Subcutaneous abdominal adipose tissue (tissue), 5 donors: ENCODE data around the gene GYG2.
"Not testable (repeated sequence)": the region's sequence is repeated elsewhere in the genome, so short reads cannot be mapped to it uniquely, and the experiment has no call there.

ENCODE experiments used
- H3K27ac ChIP-seq: one replicate; pipeline ENCODE4 v1.7.0; 2013; ENCODE audit warnings: low read depth, mild to moderate bottlenecking, inconsistent platforms, low read length, moderate library complexity
- H3K27me3 ChIP-seq, 5 donors: one replicate each; pipeline ENCODE4 v1.7.0; 2013; ENCODE audit warnings: low read length in 5 of 5, inconsistent platforms in 1 of 5; ENCODE audit not compliant: control insufficient read depth in 5 of 5, insufficient read depth in 4 of 5
- H3K36me3 ChIP-seq, 5 donors: one replicate each; pipeline ENCODE4 v1.7.0; 2013; ENCODE audit warnings: low read length in 5 of 5; ENCODE audit not compliant: control insufficient read depth in 5 of 5, insufficient read depth in 5 of 5
- H3K4me1 ChIP-seq, 5 donors: one replicate each; pipeline ENCODE4 v1.7.0; 2013; ENCODE audit warnings: low read length in 5 of 5, mild to moderate bottlenecking in 3 of 5, moderate library complexity in 1 of 5; ENCODE audit not compliant: control insufficient read depth in 5 of 5, insufficient read depth in 5 of 5
- H3K4me3 ChIP-seq, 5 donors: one replicate each; pipeline ENCODE4 v1.7.0; 2013; ENCODE audit warnings: low read length in 5 of 5, low read depth in 1 of 5
- H3K9ac ChIP-seq, 5 donors: one replicate each; pipeline ENCODE4 v1.7.0; 2013; ENCODE audit warnings: low read length in 5 of 5, mild to moderate bottlenecking in 4 of 5, moderate library complexity in 3 of 5
- H3K9me3 ChIP-seq, 5 donors: one replicate each; pipeline ENCODE4 v1.7.0; 2013; ENCODE audit warnings: low read length in 5 of 5; ENCODE audit not compliant: control insufficient read depth in 5 of 5
- donor health status: healthy.
- donor health status: healthy.
- donor health status: healthy.
- donor health status: healthy.
- donor health status: healthy.

Gene GYG2

GRCh38 chrX:2793752-2794151, 35.0 kb upstream of the GYG2 start:
- Histone ChIP-seq H3K36me3 (no peaks in the 10 kb centered on the region), H3K9ac (no peak overlapping the region), H3K4me1 (no peaks in the 10 kb centered on the region), H3K27me3 (peaks cover 0 to 9% (median 4%) of the 10 kb centered on the region in 5 donors), H3K9me3 (no peaks in the 10 kb centered on the region), H3K27ac (no peak overlapping the region), H3K4me3 (no peak overlapping the region)

GRCh38 chrX:2794336-2794735, 34.4 kb upstream of the GYG2 start:
- no peaks in the 10 kb centered on the region for H3K9me3 ChIP-seq
- H3K27me3 ChIP-seq, result peaks cover 0 to 9% (median 4%) of the 10 kb centered on the region in 5 donors
- H3K9ac ChIP-seq, result no peak overlapping the region
- H3K4me3 ChIP-seq, result no peak overlapping the region
- no peaks in the 10 kb centered on the region for H3K36me3 ChIP-seq
- H3K27ac ChIP-seq, result no peak overlapping the region
- no peaks in the 10 kb centered on the region for H3K4me1 ChIP-seq

GRCh38 chrX:2796808-2797207, 31.9 kb upstream of the GYG2 start:
- not testable (repeated sequence) for H3K9ac ChIP-seq, H3K4me1 ChIP-seq, H3K36me3 ChIP-seq, H3K27ac ChIP-seq, H3K27me3 ChIP-seq, H3K4me3 ChIP-seq, H3K9me3 ChIP-seq

- Histone ChIP-seq H3K27ac (no peak overlapping the region), H3K36me3 (no peaks in the 10 kb centered on the region), H3K27me3 (peaks cover 0 to 2% (median 0%) of the 10 kb centered on the region in 5 donors), H3K9me3 (no peaks in the 10 kb centered on the region), H3K9ac (no peak overlapping the region), H3K4me1 (peaks cover 0 to under 1% (median 0%) of the 10 kb centered on the region in 5 donors), H3K4me3 (no peak overlapping the region)
Measured at GRCh38 chrX:2799369-2799768, 29.4 kb upstream of the GYG2 start.

- not testable (repeated sequence) for H3K4me3 ChIP-seq, H3K9ac ChIP-seq, H3K27ac ChIP-seq, H3K27me3 ChIP-seq, H3K9me3 ChIP-seq, H3K4me1 ChIP-seq, H3K36me3 ChIP-seq
Measured at GRCh38 chrX:2799980-2800379, 28.8 kb upstream of the GYG2 start.

GRCh38 chrX:2801223-2801622, 27.5 kb upstream of the GYG2 start:
- Histone ChIP-seq H3K36me3 (no peaks in the 10 kb centered on the region), H3K4me1 (peaks cover 0 to 7% (median 6%) of the 10 kb centered on the region in 5 donors), H3K27ac (no peak overlapping the region), H3K9ac (no peak overlapping the region), H3K4me3 (no peak overlapping the region), H3K9me3 (no peaks in the 10 kb centered on the region), H3K27me3 (no peaks in the 10 kb centered on the region)

- H3K36me3 ChIP-seq, H3K4me3 ChIP-seq, H3K4me1 ChIP-seq, H3K9me3 ChIP-seq, H3K9ac ChIP-seq, H3K27me3 ChIP-seq, H3K27ac ChIP-seq: not testable (repeated sequence)
Measured at GRCh38 chrX:2802376-2803090, 26.2 kb upstream of the GYG2 start.

GRCh38 chrX:2803486-2803885, 25.2 kb upstream of the GYG2 start:
- H3K9me3 ChIP-seq, H3K4me3 ChIP-seq, H3K9ac ChIP-seq, H3K36me3 ChIP-seq, H3K27ac ChIP-seq, H3K27me3 ChIP-seq, H3K4me1 ChIP-seq: not testable (repeated sequence)

GRCh38 chrX:2804106-2804843, 24.5 kb upstream of the GYG2 start:
- not testable (repeated sequence) for H3K27ac ChIP-seq, H3K36me3 ChIP-seq, H3K4me1 ChIP-seq, H3K4me3 ChIP-seq, H3K9me3 ChIP-seq, H3K27me3 ChIP-seq, H3K9ac ChIP-seq

GRCh38 chrX:2804858-2805257, 23.9 kb upstream of the GYG2 start:
- H3K36me3 ChIP-seq, H3K4me1 ChIP-seq, H3K9ac ChIP-seq, H3K9me3 ChIP-seq, H3K4me3 ChIP-seq, H3K27me3 ChIP-seq: not testable (repeated sequence)
- H3K27ac ChIP-seq, result peak overlapping the region; percentile 46
